HG03342 (cell line): Measurements from ENCODE around the gene BCAS3.
"Not testable (repeated sequence)": the region's sequence is repeated elsewhere in the genome, so short reads cannot be mapped to it uniquely, and the experiment has no call there.

Source experiments
- ATAC-seq: cut with Tn5 transposase; IDR thresholded peaks from one replicate; pipeline ENCODE4 v1.9.1; 2021; ENCODE audit warnings: mild to moderate bottlenecking, moderate library complexity; ENCODE audit not compliant: unreplicated experiment

Gene BCAS3

DNA sequence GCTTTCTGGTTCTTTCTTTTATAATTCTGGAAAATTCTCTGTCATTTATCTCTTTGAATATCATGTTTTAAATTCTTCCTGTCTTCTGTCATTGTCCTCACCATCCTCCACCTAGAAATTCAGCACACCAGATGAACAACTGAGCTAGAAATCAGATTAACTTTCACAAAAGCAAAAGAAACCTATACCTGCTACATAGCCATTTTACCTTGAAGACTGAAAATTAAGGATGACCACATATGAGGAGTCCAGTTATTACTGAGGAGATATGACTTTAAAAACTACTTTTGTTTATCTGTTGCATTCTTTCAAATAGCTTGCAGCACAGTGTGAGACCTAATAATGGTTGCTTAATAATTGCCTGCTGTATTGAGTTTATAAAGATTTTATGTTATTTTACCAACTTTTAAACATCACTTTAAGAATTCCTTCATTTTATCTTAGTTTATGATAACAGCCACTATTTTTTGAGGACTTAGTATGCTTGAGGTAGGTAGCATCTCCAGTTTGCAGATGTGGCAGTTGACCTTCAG lies 104.3 kb downstream of the BCAS3 start:
- ATAC-seq = no peak

DNA sequence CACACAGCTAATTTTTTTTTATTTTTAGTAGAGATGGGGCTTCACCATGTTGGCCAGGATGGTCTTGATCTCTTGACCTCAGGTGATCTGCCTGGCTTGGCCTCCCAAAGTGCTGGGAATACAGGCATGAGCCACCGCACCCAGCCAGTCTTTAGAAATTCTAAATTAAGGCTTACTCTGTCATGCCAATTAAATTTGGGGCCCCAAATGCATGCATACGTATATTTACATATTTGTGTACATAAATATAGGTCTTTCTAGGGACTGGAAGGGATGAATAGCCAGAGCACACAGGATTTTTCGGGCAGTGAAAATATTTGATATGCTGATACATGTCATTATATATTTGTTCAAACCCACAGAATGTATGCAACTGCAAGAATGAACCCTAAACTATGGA lies 105.1 kb downstream of the BCAS3 start:
- no peak for ATAC-seq

DNA sequence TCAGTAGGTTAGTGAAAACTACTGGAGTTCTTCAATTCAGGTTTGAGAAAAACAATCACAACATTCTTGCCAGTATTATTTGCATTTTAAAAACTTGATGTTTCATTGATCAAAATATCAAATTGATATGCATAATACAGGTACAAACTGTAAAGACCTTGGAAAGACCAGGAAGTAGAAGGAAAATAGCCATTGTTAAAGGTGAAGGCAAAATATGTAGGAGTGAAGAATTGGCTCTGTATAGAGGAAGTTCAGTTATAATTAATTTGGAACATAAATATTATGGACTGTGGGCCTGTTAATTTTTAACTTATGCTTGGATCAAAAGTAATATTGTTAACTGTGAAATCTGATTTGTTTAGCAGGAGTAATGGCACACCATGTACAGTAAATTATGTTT lies 112.6 kb downstream of the BCAS3 start:
- no peak for ATAC-seq

- no peak for ATAC-seq
Measured at GRCh38 chr17:60792250-60792898, 114.7 kb downstream of the BCAS3 start.

- no peak for ATAC-seq
Measured at GRCh38 chr17:60798576-60798975, 120.9 kb downstream of the BCAS3 start.

GRCh38 chr17:60802377-60802776 lies 124.7 kb downstream of the BCAS3 start:
- no peak for ATAC-seq

GRCh38 chr17:60803059-60803458 lies 125.4 kb downstream of the BCAS3 start:
- ATAC-seq = no peak

- ATAC-seq = no peak
Measured at GRCh38 chr17:60804831-60805230, 127.2 kb downstream of the BCAS3 start.

- no peak for ATAC-seq
Measured at GRCh38 chr17:60809421-60809820, 131.8 kb downstream of the BCAS3 start.

DNA sequence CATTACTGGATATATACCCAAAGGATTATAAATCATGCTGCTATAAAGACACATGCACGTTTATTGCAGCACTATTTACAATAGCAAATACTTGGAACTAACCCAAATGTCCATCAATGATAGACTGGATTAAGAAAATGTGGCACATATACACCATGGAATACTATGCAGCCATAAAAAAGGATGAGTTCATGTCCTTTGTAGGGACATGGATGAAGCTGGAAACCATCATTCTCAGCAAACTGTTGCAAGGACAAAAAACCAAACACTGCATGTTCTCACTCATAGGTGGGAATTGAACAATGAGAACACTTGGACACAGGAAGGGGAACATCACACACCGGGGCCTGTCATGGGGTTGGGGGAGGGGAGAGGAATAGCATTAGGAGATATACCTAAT lies 137.3 kb downstream of the BCAS3 start:
- ATAC-seq = not testable (repeated sequence)

- no peak for ATAC-seq
Measured at GRCh38 chr17:60817192-60817591, 139.5 kb downstream of the BCAS3 start.

DNA sequence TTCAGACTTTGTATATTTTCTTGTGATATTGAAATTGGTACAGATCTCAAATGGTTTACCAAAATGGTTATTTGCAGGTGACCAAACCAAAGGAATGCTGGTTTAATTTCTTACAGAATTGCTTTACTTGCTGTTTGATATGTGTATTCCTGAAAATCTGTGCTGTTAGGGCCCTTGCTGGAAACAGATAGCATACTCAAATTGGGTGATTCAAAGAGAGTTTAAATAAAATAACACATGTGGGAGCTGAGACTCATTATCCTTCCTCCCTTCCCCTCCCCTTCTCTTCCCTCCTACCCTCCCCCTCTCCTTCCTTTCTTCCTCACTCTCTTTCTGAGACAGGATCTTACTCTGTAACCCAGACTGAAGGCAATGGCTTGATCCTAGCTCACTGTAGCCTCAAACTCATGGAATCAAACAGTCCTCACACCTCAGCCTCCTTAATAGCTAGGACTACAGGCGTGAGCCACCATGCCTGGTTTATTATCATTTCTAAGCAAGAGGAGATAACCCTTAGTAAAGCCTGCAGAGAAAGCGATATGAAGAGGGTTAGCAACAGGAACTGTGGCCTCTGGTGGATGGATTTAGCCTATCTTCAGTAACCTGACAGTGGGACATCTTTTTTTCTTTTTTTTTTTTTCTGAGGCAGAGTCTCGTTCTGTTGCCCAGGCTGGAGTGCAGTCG lies 141.9 kb downstream of the BCAS3 start:
- no peak for ATAC-seq

DNA sequence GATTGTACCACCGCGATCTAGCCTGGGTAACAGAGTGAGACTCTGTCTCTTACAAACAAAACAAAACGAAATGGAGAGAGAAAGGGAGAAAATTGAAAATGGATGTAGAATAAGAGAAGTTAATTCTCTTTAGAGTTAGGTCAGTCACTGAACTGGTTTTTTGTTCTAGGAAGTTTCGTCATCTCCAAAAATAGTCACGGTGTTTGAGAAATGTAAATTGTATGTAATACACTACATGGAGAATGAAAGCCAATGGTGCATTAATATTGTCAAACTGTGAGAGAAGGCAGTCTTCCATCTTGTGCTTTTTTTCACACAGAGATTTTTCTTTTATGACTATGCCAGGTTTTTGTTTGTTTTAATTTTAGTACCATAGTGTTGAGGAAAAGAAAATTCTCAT lies 145.9 kb downstream of the BCAS3 start:
- no peak for ATAC-seq

DNA sequence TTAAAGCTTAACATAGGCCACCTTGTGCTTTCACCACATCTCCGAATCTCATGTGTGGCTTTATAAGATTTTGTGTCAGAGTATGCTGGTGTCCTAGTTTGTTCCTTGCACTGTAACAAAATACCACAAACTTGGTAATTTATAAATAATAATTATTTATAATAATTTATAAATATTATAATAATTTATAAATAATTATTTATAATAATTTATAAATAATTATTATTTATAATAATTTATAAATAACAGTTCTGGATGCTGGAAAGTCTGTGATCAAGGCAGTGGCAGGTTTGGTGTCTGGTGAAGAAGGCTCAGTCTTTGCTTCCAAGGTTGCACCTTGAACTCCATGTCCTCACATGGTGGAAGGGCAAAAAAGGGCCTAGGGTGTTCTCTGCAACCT lies 147.7 kb downstream of the BCAS3 start:
- no peak for ATAC-seq

GRCh38 chr17:60827943-60828342 lies 150.3 kb downstream of the BCAS3 start:
- no peak for ATAC-seq

- no peak for ATAC-seq
Measured at GRCh38 chr17:60832151-60832585, 154.5 kb downstream of the BCAS3 start.

DNA sequence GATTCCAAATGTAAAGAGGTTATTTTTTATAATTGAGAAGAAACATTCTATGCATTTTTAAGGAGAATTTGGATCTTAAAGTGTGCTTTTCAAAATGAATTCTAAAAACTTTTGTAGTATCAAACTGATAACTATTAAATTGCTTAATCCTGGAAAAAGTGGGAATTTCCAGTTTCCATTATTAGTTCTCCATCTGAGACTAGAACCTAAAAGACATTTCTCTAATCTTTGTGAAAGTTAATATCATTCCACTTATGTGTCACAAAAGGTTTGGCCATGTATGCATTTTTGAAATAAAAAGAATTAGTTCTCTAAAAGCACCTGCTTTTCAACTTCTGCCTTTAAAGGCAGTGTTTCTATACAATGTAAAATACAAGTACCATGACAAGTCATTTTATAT lies 155.0 kb downstream of the BCAS3 start:
- no peak for ATAC-seq

DNA sequence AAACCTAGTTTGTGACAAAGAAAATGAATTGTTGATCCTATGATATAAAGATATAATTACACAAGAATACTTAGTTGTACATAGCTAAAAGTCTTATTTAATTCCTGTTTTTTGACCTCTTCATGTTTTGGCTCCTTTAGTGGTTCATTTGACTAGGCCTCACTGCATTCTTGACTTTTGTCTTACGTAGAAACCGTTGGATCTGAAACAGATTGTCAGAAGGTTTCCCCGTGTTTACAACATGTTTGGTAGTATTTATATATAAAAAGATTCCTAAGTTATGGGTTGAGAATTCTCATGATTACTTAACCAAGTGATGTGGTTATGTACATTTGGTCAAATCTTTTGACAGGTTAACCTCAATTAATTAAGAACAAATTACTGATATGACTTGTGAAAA lies 162.8 kb downstream of the BCAS3 start:
- ATAC-seq = no peak

DNA sequence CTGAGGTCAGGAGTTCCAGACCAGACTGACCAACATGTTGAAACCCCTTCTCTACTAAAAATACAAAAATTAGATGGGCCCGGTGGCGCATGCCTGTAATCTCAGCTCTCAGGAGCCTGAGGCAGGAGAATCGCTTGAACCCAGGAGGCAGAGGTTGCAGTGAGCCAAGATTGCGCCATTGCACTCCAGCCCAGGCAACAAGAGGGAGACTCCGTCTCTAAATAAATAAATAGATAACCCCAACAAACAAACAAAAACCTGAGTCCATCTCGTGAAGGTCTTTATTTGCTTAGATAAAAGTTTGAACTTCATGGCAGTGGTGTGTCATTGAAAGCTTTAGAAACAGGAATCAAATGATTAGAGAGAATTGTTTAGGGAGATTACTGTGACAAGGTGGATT lies 167.4 kb downstream of the BCAS3 start:
- no peak for ATAC-seq

DNA sequence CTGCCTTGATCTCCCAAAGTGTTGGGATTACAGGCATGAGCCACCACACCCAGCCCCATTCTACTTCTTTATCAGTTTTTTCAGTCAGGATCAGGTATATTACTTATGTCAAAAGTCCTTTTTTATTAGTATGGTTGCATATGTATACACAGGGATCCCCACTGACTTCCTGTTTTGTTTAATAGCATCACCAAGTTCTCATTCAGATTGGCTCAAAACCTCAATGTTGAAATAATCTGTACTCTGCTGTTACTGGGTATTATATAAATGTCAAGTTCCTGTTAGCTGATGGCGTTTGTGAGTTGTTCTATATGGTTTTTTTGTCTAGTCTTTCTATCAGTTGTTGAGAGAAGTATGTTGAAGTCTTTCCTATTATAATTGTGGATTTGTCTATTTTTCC lies 168.5 kb downstream of the BCAS3 start:
- ATAC-seq = no peak

DNA sequence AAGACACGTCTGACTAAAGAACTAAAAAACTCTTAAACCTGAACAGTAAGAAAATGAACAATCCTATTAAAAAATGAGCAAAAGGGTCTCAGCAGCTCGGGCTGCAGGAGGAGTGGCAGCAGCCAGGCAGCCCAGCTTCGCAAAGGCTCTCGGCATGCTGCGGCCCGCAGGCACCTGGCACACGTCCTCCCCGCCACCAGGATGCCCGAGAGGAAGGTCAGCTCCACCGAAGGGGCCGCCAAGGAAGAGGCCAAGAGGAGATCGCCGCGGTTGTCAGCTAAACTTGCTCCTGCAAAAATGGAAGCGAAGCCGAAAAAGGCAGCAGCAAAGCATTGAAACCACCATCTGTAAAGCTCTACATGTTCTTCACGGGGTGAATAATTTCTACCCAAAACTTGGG lies 173.5 kb downstream of the BCAS3 start:
- ATAC-seq = no peak

DNA sequence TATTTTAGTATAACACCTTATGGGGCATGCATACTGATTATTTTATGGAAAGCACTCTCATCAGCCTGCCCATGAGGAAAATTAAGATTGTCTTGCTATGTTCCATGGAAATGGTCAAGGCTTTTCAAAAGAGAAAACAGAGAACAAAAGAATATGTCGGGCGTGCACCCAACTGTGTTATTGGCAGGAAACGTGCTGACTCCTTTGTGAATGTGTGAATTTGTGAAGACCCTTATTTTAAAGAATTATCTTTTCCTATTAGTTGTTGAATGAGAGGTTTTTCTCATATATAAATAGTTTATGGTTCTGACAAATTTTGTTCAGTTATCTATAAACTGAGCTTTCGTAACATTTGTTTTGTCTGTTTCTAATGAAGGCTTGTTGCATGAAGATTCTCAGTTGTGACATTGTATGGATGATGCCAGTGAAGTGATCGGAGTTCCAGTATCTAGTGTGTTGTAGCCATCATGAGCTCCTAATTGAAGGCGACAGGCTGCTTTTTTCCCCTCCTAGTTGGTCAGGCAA lies 180.0 kb downstream of the BCAS3 start:
- ATAC-seq = no peak
